ENCODE measurements around the gene GOLGA5.

GOLGA5 gene

GRCh38 chr14:92783813-92784431 lies 10.2 kb upstream of the GOLGA5 start:
- H3K4me3 ChIP-seq (replicated peaks; ENCODE audit: low read depth, low read length) = no peak overlapping the region
- peak; percentile 83 for DNase-seq (ENCODE audit: low read depth)
- TF ChIP-seq, protein P1, sequence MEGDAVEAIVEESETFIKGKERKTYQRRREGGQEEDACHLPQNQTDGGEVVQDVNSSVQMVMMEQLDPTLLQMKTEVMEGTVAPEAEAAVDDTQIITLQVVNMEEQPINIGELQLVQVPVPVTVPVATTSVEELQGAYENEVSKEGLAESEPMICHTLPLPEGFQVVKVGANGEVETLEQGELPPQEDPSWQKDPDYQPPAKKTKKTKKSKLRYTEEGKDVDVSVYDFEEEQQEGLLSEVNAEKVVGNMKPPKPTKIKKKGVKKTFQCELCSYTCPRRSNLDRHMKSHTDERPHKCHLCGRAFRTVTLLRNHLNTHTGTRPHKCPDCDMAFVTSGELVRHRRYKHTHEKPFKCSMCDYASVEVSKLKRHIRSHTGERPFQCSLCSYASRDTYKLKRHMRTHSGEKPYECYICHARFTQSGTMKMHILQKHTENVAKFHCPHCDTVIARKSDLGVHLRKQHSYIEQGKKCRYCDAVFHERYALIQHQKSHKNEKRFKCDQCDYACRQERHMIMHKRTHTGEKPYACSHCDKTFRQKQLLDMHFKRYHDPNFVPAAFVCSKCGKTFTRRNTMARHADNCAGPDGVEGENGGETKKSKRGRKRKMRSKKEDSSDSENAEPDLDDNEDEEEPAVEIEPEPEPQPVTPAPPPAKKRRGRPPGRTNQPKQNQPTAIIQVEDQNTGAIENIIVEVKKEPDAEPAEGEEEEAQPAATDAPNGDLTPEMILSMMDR (IDR thresholded peaks at IDR 0.05; ENCODE audit: low read length, missing control alignments) = peak; percentile 60

DNA sequence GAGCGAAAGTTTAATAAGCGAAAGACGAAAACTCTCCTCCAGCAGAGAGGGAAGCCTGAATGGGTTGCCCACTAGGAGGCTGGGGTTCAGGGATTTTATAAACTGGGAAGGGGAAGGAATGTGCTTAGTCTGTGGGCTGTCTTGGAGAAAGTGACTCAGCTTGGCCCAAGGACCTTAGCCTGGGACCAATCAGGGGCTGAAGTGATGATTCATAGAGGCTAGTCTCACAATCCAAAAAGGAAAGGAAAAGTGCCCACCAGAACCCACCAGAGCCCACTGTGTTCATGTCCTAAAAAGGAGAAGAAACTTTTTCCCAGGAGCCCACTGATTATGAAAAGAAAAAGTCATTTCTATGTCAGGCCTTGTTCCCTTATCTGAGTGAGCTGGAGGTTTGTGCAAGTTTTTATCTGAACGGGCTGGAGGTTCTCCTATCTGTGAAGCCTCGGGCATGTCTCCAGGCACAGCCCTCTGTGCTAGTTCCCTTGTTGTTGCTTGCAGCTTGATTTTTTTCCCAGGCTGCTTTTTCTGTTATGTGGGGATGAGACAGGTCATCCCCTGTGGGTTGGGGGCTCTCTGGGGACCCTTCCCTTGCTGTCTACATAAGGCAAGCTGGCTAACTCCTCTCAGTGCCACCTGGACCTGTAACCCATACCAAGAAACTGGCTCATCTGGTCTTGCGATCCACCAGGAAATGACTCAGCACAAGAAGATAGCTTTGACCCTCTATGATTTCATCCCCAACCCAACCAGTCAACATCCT lies 8.3 kb upstream of the GOLGA5 start:
- peak; percentile 90 for DNase-seq (ENCODE audit: low read depth)
- TF ChIP-seq, protein P1 (IDR thresholded peaks at IDR 0.05; ENCODE audit: low read length, missing control alignments) = peak; percentile 39

GRCh38 chr14:92786427-92786756 lies 7.7 kb upstream of the GOLGA5 start:
- TF ChIP-seq, protein P1 (IDR thresholded peaks at IDR 0.05; ENCODE audit: low read length, missing control alignments) = no peak
- H3K4me3 ChIP-seq (replicated peaks; ENCODE audit: low read depth, low read length) = no peak overlapping the region
- DNase-seq (ENCODE audit: low read depth) = no peak

More for the DNA sequence above, 8.3 kb upstream of the GOLGA5 start:
- H3K4me3 ChIP-seq (replicated peaks; ENCODE audit: low read depth, low read length) = peak overlapping the region; percentile 27

DNA sequence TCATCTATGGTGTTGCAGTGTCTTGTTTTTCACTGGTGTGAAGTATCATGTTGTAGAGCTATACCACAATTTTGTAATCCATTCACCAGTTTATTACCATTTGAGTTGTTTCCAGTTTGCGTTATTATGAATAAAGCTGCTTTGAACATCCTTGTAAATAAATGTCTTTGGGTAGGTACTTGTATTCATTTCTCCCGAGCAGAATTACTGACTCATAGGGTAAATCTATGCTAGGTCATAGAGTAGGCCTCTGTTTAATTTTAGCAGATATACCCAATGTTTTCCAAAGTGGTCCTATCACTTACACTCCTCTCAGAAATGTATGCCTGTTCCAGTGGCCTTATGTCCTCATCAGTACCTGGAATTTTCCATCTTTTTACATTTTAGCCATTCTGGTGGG lies 6.6 kb upstream of the GOLGA5 start:
- TF ChIP-seq, protein P1 (IDR thresholded peaks at IDR 0.05; ENCODE audit: low read length, missing control alignments) = no peak
- DNase-seq (ENCODE audit: low read depth) = no peak
- no peak overlapping the region for H3K4me3 ChIP-seq (replicated peaks; ENCODE audit: low read depth, low read length)

GRCh38 chr14:92789457-92790089 lies 4.5 kb upstream of the GOLGA5 start:
- DNase-seq (ENCODE audit: low read depth) = no peak
- TF ChIP-seq, protein P1 (IDR thresholded peaks at IDR 0.05; ENCODE audit: low read length, missing control alignments) = no peak
- H3K4me3 ChIP-seq (replicated peaks; ENCODE audit: low read depth, low read length) = no peak overlapping the region

GRCh38 chr14:92792885-92793284 lies 1.2 kb upstream of the GOLGA5 start:
- TF ChIP-seq, protein P1 (IDR thresholded peaks at IDR 0.05; ENCODE audit: low read length, missing control alignments) = no peak
- no peak for DNase-seq (ENCODE audit: low read depth)

More at GRCh38 chr14:92792885-92793284, 1.2 kb upstream of the GOLGA5 start:
- H3K4me3 ChIP-seq (replicated peaks; ENCODE audit: low read depth, low read length) = no peak overlapping the region

Data from fibroblast of pulmonary artery (primary cell).